Fibroblast of skin of abdomen (primary cell): Measurements from ENCODE around the gene ZNF514. TPM values are rescaled to one million over a fixed set of nuclear protein-coding genes. Genes with fewer than 3 reads are reported as not detected.

ENCODE experiments used
- DNase-seq: peaks from one replicate; pipeline ENCODE4 v3.0.0-alpha.2; 2013
- polyA plus RNA-seq, 2 experiments: library from polyadenylated mRNA; unstranded; fragments of 120-200 nt; gene quantifications; one replicate each; pipeline ENCODE4 v1.2.1, GENCODE V29; 2013; ENCODE audit not compliant: insufficient read length in 2 of 2

The ZNF514 gene
- 9.6 TPM for polyA plus RNA-seq (2013, experiment 1 of 2; ENCODE audit: insufficient read length)
- polyA plus RNA-seq (2013, experiment 2 of 2; ENCODE audit: insufficient read length): 9.3 TPM

DNA sequence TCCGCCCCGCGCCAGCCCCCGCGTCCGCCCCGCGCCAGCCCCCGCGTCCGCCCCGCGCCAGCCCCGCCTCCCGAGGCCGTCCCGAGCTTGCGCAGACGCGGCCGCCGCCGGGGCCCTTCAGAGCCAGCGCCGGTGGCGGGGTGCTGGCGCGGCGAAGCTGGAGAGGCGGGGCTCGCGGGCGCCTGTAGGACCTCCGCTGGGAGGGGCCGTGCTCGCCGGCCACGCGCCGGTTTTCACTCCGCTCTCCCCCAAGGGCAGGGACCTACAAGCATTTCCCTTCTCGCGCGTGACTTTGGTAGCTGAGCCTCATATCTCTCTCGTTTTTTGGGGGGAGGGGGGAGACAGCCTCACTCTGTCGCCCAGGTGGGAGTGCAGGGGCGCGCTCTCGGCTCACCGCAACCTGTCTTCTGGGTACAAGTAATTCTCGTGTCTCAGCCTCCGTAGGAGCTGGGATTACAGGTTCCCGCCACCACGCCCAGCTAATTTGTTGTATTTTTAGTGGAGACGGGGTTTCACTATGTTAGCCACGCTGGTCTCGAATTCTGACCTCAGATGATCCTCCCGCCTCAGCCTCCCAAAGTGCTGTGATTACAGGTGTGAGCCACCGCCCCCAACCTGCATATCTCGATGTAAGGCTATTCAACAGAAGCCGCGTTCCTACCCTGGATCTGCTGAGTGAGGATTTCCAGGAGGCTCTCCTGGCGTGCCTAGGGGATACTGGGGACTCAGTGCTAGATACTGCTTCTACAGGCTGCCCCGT lies at the start of gene ZNF514:
TSS of gene ZNF514 (minus strand) at position 159 of the 760 bp plus-strand sequence. CDS start 6,595 bp downstream, outside the sequence.
- DNase-seq: peak; percentile 81

- DNase-seq: peak; percentile 4
Observed at GRCh38 chr2:95208106-95208505, 48.5 kb upstream of the ZNF514 start.

DNA sequence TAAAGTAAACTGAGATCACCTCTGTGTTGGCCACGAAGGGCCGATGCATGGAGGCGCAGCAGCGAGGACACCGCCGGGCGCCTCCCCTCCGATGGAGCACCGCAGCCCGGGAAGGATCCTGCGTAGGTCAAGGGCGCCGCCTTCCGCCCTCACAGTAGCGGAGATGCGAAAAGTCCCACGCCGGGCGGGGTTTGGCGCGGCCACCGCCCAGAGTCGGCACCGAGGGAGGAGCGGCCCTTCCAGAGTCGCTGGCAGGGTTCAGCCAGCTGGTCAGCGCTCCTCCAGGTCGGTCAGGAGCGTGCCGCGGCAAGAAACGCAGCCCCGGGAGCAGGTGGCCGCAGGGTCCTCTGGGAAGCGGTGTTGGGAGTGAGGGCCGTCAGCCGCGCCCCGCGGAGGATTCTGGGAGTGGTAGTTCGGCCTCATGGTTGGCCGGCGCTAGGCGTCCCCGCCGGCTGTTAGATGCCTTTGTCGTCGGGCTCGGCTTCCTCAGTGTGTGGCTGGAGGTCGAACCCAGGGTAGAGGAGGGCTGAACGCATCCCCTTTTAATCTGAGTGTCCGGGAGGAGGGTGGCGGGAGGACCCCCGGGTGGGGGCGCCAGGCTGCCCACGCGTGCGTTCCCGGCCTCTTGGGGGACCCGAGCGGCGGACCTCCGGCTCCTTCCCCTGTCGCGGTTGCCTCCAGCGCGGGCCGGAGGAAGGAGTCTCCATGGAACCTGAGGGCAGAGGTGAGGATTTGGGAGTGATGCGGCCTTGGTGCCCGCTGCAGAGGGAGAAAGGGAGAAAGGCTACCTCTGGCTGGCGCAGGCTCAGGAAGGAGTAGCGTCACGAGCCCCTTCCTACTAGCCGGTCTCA lies 47.7 kb upstream of the ZNF514 start, which contains the start of gene ZNF892:
TSS of gene ZNF892 (plus strand) at position 411 of the 851 bp plus-strand sequence. CDS start at position 706, 295 bp downstream.
- peak; percentile 86 for DNase-seq

DNA sequence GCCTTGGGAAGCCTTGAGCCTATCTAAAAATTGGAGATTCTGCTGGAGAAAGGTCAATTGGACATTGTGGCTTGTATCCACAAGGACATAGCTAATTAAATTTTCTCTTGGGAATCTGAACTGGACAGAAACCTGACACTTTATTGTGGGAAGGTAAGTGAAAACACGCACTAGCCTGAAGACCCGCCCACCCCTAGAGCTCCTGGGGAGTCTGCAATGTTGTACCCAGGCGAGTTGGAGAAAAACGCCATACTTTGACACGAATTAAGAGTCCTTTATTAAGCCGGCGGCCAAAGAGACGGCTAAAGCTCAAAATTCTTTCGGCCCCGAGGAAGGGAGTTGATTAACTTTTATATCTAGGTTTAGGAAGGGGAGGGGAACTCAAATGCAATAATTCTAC lies 46.4 kb upstream of the ZNF514 start:
- no peak for DNase-seq

GRCh38 chr2:95204396-95204795 lies 44.7 kb upstream of the ZNF514 start:
- DNase-seq: no peak

DNA sequence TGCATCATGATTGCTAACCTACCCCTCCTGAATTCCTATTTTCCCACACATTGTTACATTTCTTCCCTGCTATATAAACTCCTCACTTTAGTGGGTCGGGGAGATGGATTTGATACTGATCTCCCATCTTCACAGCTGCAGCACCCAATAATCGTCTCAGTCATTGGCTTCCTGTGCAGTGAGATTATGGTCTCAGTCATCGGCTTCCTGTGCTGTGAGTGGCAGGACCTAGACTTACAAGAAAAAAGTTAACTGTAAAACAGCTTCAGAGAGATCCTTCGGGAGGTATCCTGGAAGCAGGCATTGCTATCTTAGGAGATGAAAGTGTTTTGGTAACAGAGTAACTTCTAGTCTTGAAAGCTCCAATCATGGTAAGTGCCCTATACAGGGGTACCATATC lies 44.3 kb upstream of the ZNF514 start:
- no peak for DNase-seq

GRCh38 chr2:95192956-95193355 lies 33.3 kb upstream of the ZNF514 start:
- peak; percentile 13 for DNase-seq

GRCh38 chr2:95185973-95186372 lies 26.3 kb upstream of the ZNF514 start:
- DNase-seq: no peak

DNA sequence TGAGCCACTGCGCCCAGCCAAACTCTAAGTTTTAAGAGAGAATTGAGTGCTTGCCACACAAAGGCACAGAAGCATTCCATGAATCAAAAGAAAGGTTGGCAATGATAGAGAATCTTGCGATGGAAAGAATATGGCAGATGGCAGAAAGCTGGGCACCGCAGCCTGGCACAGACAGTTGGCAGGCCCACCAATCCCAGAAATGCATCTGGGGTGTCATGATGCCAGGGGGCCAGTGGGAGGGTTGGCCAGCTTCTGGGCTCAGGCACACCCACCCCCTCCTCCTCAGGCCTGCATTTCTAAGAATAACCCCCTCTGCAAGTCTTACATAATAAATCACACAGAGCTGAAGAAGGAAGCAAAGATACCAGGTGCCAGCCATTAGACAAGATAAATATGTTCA lies 25.5 kb upstream of the ZNF514 start:
- DNase-seq: no peak

GRCh38 chr2:95181774-95182173 lies 22.1 kb upstream of the ZNF514 start:
- DNase-seq: no peak

- no peak for DNase-seq
Observed at GRCh38 chr2:95179451-95179850, 19.8 kb upstream of the ZNF514 start.

DNA sequence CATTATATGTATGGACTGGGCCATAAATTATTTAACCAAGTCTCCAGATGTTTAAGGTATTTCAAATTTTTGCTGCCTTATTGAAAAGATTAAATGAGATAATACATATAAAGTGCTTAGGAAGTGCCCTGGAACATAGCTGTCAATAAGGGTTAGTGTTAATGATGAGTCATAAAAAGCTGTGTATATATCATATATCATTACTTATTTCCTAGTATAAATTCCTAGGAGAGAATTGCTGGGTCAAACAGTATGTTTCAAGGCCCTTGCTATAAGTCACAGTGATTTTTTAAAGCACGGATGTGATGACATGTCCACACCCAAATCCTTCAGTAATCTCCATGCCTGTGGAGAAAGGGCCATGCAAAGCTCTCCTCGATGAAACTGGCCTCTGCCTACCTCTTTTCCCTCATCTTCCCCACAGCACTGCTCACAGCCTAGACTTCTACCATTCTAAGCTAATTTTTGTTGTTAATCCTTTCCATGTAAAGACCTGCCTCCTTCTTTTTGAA lies 14.4 kb upstream of the ZNF514 start:
- DNase-seq: peak; percentile 6

DNA sequence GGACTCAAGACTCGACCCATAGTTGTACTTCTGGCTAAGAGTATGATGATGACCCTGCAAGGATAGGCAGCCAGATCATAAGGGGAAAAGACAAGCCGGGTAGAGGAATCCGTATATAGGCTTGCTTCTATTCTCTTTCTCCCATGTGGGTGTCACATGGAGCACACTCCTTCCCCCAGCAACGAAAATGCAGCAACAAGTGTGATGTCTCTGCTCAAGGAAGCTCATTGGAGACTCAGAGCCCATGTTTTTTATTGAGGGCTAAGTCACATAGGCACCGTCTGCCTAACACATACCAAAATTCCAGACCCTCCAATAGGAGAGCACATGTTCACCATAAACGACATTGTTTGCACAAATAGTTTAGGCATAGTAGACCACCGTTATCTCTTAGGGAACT lies 12.3 kb upstream of the ZNF514 start:
- no peak for DNase-seq

GRCh38 chr2:95166065-95166763 lies 6.6 kb upstream of the ZNF514 start:
- no peak for DNase-seq

- peak; percentile 98 for DNase-seq
Observed at GRCh38 chr2:95165371-95166064, 5.9 kb upstream of the ZNF514 start, which contains the start of gene ZNF2. Gene ZNF2, plus strand, starts transcription at chr2:95165809. Its CDS starts 10,418 bp downstream, at chr2:95176227.

- no peak for DNase-seq
Observed at GRCh38 chr2:95165030-95165370, 5.4 kb upstream of the ZNF514 start.

- peak; percentile 42 for DNase-seq
Observed at GRCh38 chr2:95158891-95159619, 593 bp downstream of the ZNF514 start.

DNA sequence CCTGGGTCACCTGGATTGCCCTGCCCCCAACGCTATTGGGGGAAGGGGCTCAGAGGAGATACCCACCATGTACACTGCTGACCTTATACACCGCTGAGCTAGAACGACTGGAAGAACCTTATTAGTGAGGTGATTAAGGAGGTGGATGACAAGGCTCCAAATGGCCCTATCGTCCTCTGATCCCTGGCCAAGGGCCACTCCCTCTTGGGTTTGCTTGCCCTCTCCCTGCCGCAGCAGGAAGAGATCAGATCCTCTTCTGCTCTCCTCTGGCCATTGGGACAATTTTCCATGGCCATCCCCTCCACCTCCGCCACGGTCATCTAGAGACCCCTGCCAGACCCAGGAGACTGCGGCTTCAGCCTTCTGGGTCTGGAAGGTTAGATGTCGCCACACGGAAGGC lies 1.2 kb downstream of the ZNF514 start:
- DNase-seq: no peak

- DNase-seq: no peak
Observed at GRCh38 chr2:95149397-95149984, 10.2 kb downstream of the ZNF514 start.

DNA sequence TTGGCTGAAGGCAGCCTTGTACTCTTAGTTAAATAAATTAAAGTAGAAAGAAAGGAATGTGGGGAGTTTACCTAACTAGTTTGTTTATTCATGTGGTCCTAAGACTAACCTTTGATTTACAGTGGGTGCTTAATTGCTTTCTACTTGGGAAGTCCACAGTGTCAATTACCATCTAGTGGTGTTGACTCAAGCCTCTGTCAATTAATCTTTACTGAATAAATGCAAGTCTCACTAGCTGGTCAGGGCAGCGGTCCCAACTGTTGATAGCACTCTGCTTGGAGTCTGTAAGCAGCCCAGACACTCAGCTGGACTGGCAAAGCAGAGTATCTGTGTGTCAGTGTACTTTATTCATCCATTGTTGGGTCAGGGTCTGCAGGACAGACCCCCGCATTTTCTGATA lies 15.8 kb downstream of the ZNF514 start:
- no peak for DNase-seq

- no peak for DNase-seq
Observed at GRCh38 chr2:95138702-95139101, 20.9 kb downstream of the ZNF514 start.
